Panc1 (cell line): Measurements from ENCODE around the gene AHRR. TPM values are rescaled to one million over a fixed set of nuclear protein-coding genes. Genes with fewer than 3 reads are reported as not detected.

Experiments used
- ATAC-seq: fragments of 200-7000 bp; cut with Tn5 transposase; 2 replicates; pipeline ENCODE4 v1.9.1; 2020; ENCODE audit warnings: mild to moderate bottlenecking, moderate library complexity
- BruUV-seq: library from RNA; stranded (reverse); fragments of 400-500 nt; replicated peaks from 2 replicates; lab custom pipeline; 2021; lab: Mats Ljungman, UMichigan
- CTCF ChIA-PET: fragments of 300-600 bp; sonication (Branson Sonifier 250); formaldehyde crosslinking; loops from one replicate; lab custom pipeline; 2022; ENCODE audit warnings: antibody characterized with exemption; lab: Charles Lee
- POLR2A ChIA-PET: fragments of 300-600 bp; sonication (Branson Sonifier 250); formaldehyde crosslinking; loops from one replicate; lab custom pipeline; 2022; ENCODE audit warnings: antibody characterized with exemption; lab: Charles Lee
- DNase-seq: peaks from one replicate; pipeline ENCODE4 v3.0.0-alpha.2; 2010; ENCODE audit warnings: low read depth, low spot score
- H3K27ac ChIP-seq: 2 replicates; pipeline ENCODE4 v1.5.1; 2011; ENCODE audit warnings: mild to moderate bottlenecking, low read length, inconsistent platforms
- H3K27me3 ChIP-seq: fragments of 200-500 bp; sonication (Bioruptor generic); 2 replicates; pipeline ENCODE4 v1.6.0; 2014; ENCODE audit warnings: low read length, inconsistent platforms; ENCODE audit not compliant: control insufficient read depth, insufficient read depth
- H3K36me3 ChIP-seq: fragments of 200-500 bp; sonication (Bioruptor generic); 2 replicates; pipeline ENCODE4 v1.5.1; 2014; ENCODE audit warnings: inconsistent platforms, mild to moderate bottlenecking, low read length, moderate library complexity; ENCODE audit not compliant: control insufficient read depth, insufficient read depth
- H3K4me1 ChIP-seq: 2 replicates; pipeline ENCODE4 v1.5.1; 2011; ENCODE audit warnings: inconsistent platforms, mild to moderate bottlenecking, low read length, moderate library complexity; ENCODE audit not compliant: control insufficient read depth, insufficient read depth
- H3K4me3 ChIP-seq, 2 experiments: 2 replicates each; pipeline ENCODE4 v1.5.1; 2011 to 2012; ENCODE audit warnings: low read depth in 2 of 2, low read length in 2 of 2, mild to moderate bottlenecking in 2 of 2, inconsistent platforms in 1 of 2, moderate library complexity in 1 of 2
- H3K9me3 ChIP-seq: fragments of 200-500 bp; sonication (Bioruptor generic); 2 replicates; pipeline ENCODE4 v1.5.1; 2014; ENCODE audit warnings: low read depth, mild to moderate bottlenecking, inconsistent platforms, low read length, moderate library complexity; ENCODE audit not compliant: control insufficient read depth, insufficient read depth
- POLR2AphosphoS5 ChIP-seq: IDR thresholded peaks from 2 replicates; pipeline ENCODE4 v1.6.1; 2012; ENCODE audit warnings: mild to moderate bottlenecking, low read depth, low read length, moderate library complexity
- SIN3A ChIP-seq: IDR thresholded peaks from 2 replicates; pipeline ENCODE4 v1.6.1; 2012; ENCODE audit warnings: low read depth, mild to moderate bottlenecking, low read length, moderate library complexity, borderline replicate concordance; ENCODE audit not compliant: insufficient read depth
- TCF7L2 ChIP-seq: IDR thresholded peaks from 2 replicates; pipeline ENCODE4 v1.6.1; 2011; ENCODE audit warnings: mild to moderate bottlenecking, low read depth, low read length, inconsistent platforms
- in situ Hi-C: cut with HindIII; loops from 2 replicates; pipeline ENCODE4 v1.10.0; 2016; ENCODE audit warnings: low sequenced_read_pairs, low pct_unique_long_range_greater_than_20kb
- intact Hi-C: fragments of 100-400 bp; cut with micrococcal nuclease; formaldehyde crosslinking; loops from one replicate; pipeline ENCODE4 v1.10.0; 2022; ENCODE audit not compliant: unreplicated experiment
- total RNA-seq: library from RNA; stranded (reverse); gene quantifications from one replicate; pipeline ENCODE4 v1.2.1, GENCODE V29; 2021; ENCODE audit not compliant: unreplicated experiment
- TF ChIP-seq, protein P1 (sequence below), 2 experiments: IDR thresholded peaks; 2 replicates each; pipeline ENCODE4 v1.6.1; 2011 to 2012; ENCODE audit warnings: low read depth in 2 of 2, control low read depth in 1 of 2, low read length in 1 of 2, mild to moderate bottlenecking in 1 of 2, moderate library complexity in 1 of 2; ENCODE audit not compliant: insufficient read depth in 1 of 2
- TF ChIP-seq, protein P2 (sequence below): fragments of 450-650 bp; IDR thresholded peaks from 2 replicates; pipeline ENCODE4 v1.5.1; 2017; ENCODE audit warnings: mild to moderate bottlenecking

Gene AHRR
- total RNA-seq, 1 experiment from 2014 or later = 23.6 TPM

DNA sequence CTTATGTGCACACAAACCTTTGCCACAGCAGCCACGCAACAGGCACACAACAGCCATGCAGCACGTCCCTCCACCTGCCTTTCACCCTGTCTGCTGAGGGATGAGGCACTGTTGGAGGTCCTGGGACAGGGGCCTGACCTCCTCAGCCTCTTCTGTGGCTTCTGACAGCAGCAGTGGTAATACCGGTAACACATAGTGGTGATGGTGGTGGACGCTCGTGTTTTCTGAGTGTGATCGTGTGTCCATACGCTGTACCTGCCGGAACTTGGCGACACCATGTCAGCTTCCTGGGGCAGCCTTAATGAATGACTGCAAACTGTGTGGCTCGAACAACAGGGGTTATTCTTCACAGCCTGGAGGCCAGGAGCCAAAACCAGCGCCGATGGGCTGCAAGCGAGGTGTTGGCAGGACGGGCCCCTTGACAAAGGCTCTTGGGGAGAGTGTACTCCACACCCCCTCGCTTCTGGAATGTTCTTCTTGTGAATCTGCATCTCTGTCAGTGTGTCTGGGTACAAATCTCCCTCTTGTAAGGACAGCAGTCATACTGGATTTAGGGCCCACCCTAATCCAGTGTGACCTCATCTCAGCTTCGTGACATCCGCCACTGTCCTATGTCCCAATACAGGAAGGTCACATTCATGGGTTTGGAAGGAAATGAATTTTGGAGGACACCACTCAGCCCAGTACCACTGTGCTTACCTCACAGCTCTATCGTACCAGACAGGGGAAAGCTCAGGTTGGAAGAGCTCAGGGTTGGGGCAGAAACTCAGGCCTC, 66.2 kb downstream of the AHRR start:
- Histone ChIP-seq H3K27ac (no peak overlapping the region), H3K4me3 (no peak overlapping the region), H3K9me3 (no peaks in the 10 kb centered on the region), H3K36me3 (no peaks in the 10 kb centered on the region), H3K27me3 (no peaks in the 10 kb centered on the region), H3K4me1 (no peaks in the 10 kb centered on the region)
- TF ChIP-seq, protein P1, sequence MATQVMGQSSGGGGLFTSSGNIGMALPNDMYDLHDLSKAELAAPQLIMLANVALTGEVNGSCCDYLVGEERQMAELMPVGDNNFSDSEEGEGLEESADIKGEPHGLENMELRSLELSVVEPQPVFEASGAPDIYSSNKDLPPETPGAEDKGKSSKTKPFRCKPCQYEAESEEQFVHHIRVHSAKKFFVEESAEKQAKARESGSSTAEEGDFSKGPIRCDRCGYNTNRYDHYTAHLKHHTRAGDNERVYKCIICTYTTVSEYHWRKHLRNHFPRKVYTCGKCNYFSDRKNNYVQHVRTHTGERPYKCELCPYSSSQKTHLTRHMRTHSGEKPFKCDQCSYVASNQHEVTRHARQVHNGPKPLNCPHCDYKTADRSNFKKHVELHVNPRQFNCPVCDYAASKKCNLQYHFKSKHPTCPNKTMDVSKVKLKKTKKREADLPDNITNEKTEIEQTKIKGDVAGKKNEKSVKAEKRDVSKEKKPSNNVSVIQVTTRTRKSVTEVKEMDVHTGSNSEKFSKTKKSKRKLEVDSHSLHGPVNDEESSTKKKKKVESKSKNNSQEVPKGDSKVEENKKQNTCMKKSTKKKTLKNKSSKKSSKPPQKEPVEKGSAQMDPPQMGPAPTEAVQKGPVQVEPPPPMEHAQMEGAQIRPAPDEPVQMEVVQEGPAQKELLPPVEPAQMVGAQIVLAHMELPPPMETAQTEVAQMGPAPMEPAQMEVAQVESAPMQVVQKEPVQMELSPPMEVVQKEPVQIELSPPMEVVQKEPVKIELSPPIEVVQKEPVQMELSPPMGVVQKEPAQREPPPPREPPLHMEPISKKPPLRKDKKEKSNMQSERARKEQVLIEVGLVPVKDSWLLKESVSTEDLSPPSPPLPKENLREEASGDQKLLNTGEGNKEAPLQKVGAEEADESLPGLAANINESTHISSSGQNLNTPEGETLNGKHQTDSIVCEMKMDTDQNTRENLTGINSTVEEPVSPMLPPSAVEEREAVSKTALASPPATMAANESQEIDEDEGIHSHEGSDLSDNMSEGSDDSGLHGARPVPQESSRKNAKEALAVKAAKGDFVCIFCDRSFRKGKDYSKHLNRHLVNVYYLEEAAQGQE (IDR thresholded peaks at IDR 0.05; ENCODE audit: insufficient read depth in 1 of 2, low read depth in 2 of 2, low read length in 1 of 2) = no peak
- no peak for TF ChIP-seq POLR2AphosphoS5
- TF ChIP-seq TCF7L2 = no peak
- TF ChIP-seq, protein P2, sequence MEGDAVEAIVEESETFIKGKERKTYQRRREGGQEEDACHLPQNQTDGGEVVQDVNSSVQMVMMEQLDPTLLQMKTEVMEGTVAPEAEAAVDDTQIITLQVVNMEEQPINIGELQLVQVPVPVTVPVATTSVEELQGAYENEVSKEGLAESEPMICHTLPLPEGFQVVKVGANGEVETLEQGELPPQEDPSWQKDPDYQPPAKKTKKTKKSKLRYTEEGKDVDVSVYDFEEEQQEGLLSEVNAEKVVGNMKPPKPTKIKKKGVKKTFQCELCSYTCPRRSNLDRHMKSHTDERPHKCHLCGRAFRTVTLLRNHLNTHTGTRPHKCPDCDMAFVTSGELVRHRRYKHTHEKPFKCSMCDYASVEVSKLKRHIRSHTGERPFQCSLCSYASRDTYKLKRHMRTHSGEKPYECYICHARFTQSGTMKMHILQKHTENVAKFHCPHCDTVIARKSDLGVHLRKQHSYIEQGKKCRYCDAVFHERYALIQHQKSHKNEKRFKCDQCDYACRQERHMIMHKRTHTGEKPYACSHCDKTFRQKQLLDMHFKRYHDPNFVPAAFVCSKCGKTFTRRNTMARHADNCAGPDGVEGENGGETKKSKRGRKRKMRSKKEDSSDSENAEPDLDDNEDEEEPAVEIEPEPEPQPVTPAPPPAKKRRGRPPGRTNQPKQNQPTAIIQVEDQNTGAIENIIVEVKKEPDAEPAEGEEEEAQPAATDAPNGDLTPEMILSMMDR = no peak
- no peak for TF ChIP-seq SIN3A
- ChIA-PET CTCF (no interaction called here), POLR2A (interaction anchor here (0.8 kb wide), 1 partner anchor 192 kb away, joined by 3 read pairs; no protein-coding TSS in a partner anchor)
- no TSS peak for BruUV-seq
- no peak for DNase-seq
- in situ Hi-C loops = no loop called here
- ATAC-seq = no peak
- intact Hi-C loops = no loop called here

DNA sequence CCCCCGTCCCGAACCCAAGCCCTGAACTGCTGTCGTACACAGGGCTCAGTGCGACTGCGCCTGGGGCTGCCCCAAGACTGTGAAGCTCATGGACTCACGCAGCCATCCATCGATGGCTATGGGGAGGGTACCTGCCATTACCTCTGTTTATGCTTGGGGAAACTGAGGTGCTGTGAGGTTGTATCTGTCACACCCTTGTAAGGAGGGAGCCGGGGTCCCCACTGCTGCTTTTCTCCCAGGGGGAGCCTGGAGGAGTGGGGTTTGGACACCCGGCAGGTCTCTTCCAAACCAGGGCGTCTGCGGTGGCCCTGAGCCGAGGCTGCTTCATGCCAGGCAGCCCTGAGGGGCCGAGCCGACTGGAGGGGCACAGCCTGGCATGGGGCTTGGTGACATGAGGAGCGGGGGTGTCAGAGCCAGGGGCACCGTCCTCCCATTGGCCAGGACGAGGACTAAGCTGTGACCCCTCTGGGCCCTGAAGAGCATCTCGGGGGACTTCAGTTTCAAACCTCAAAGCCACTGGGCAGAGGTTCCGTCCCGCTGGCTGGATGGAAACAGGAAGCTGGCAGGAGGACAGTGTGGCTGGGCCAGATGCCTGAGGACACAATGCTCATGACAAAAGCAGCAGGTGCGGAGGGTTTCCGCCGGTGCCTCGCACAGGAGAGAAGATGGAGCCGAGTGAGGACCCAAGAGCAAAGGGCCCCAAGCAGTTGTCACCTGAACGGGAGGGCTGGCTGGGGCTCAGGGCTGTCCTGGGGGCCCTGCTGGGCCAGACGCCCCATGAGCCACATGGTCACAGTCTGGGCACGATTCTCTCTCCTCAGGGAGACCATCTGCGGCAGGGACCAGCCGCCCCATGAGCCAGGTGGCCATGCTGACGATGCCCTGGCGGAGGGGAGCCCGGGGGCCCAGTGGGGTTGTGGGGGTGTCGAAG, 67.0 kb downstream of the AHRR start:
- ChIA-PET CTCF (no interaction called here), POLR2A (interaction anchor here (0.8 kb wide), 1 partner anchor 191 kb away, joined by 3 read pairs; no protein-coding TSS in a partner anchor)
- intact Hi-C loops = no loop called here
- ATAC-seq = no peak
- DNase-seq = no peak
- TF ChIP-seq POLR2AphosphoS5 = no peak
- Histone ChIP-seq H3K9me3 (no peaks in the 10 kb centered on the region), H3K4me1 (no peaks in the 10 kb centered on the region), H3K27me3 (no peaks in the 10 kb centered on the region), H3K36me3 (no peaks in the 10 kb centered on the region), H3K27ac (no peak overlapping the region), H3K4me3 (no peak overlapping the region)
- in situ Hi-C loops = no loop called here
- BruUV-seq = no TSS peak
